SK-N-SH (cell line): Measurements from ENCODE around the gene AQP5. TPM values are rescaled to one million over a fixed set of nuclear protein-coding genes. Genes with fewer than 3 reads are reported as not detected.
A peak's percentile ranks its signal among the peaks of the same experiment; 100 is the strongest.

Experiments
- CTCF ChIA-PET: fragments of 300-600, 350-600 bp; formaldehyde crosslinking; extraction: SDS; loops from one replicate; lab custom pipeline; 2021; lab: Yijun Ruan, JAX
- POLR2A ChIA-PET: fragments of 350-600 bp; sonication (Branson Sonifier 250); formaldehyde crosslinking; extraction: SDS; loops from one replicate; lab custom pipeline; 2020; ENCODE audit warnings: antibody characterized with exemption, inconsistent platforms; lab: Yijun Ruan, JAX
- DNase-seq: peaks from one replicate; pipeline ENCODE4 v3.0.0; 2012
- H2AFZ ChIP-seq: fragments of 200-600 bp; sonication (generic); 2 replicates; pipeline ENCODE4 v1.8.1; 2016; ENCODE audit warnings: antibody characterized with exemption, mild to moderate bottlenecking, low read depth
- H3F3A ChIP-seq: fragments of 200-600 bp; sonication (generic); replicated peaks from 2 replicates; pipeline ENCODE3; 2016; ENCODE audit warnings: antibody characterized with exemption, mild to moderate bottlenecking; ENCODE audit not compliant: insufficient read depth
- H3K27ac ChIP-seq, 2 experiments: fragments of 200-500 bp in 1 of 2; fragments of 200-600 bp in 1 of 2; sonication (Bioruptor generic) in 1 of 2; sonication (generic), shearing (Covaris generic) in 1 of 2; 2 replicates each; pipeline versions ENCODE4 v1.5.1 to v1.6.1; 2014 to 2016; ENCODE audit warnings: low read depth in 2 of 2, inconsistent platforms in 1 of 2, low read length in 1 of 2, mild to moderate bottlenecking in 1 of 2, mixed read lengths in 1 of 2
- H3K27me3 ChIP-seq: fragments of 200-600 bp; sonication (generic), shearing (Covaris generic); 2 replicates; pipeline ENCODE4 v1.6.1; 2016; ENCODE audit warnings: mixed run types; ENCODE audit not compliant: insufficient read depth
- H3K36me3 ChIP-seq, 2 experiments: fragments of 200-500 bp in 1 of 2; fragments of 200-600 bp in 1 of 2; sonication (Bioruptor generic) in 1 of 2; sonication (generic) in 1 of 2; replicated peaks in 1 of 2; 2 replicates each; pipeline versions ENCODE3 to v1.5.1; 2014 to 2016; ENCODE audit warnings: low read length in 1 of 2, mild to moderate bottlenecking in 1 of 2; ENCODE audit not compliant: insufficient read depth in 2 of 2, control insufficient read depth in 1 of 2
- H3K4me1 ChIP-seq, 2 experiments: fragments of 200-500 bp in 1 of 2; fragments of 200-600 bp in 1 of 2; sonication (Bioruptor generic) in 1 of 2; sonication (generic), shearing (Covaris generic) in 1 of 2; 2 replicates each; pipeline versions ENCODE4 v1.5.1 to v1.6.1; 2014 to 2016; ENCODE audit warnings: low read depth in 1 of 2, low read length in 1 of 2, mixed run types in 1 of 2; ENCODE audit not compliant: insufficient read depth in 2 of 2, control insufficient read depth in 1 of 2
- H3K4me2 ChIP-seq: fragments of 200-600 bp; sonication (generic), shearing (Covaris generic); 2 replicates; pipeline ENCODE4 v1.6.1; 2017; ENCODE audit warnings: mixed run types
- H3K4me3 ChIP-seq, 2 experiments: fragments of 200-500 bp in 1 of 2; fragments of 200-600 bp in 1 of 2; sonication (Bioruptor generic) in 1 of 2; sonication (generic), shearing (Covaris generic) in 1 of 2; 2 replicates each; pipeline versions ENCODE4 v1.5.1 to v1.8.1; 2014 to 2016; ENCODE audit warnings: low read depth in 2 of 2, inconsistent platforms in 1 of 2, low read length in 1 of 2, mild to moderate bottlenecking in 1 of 2, mixed read lengths in 1 of 2, moderate library complexity in 1 of 2
- H3K79me2 ChIP-seq: fragments of 200-600 bp; sonication (generic); 2 replicates; pipeline ENCODE4 v1.8.1; 2017; ENCODE audit warnings: mild to moderate bottlenecking; ENCODE audit not compliant: insufficient read depth
- H3K9ac ChIP-seq: fragments of 200-600 bp; sonication (generic); 2 replicates; pipeline ENCODE4 v1.6.1; 2017; ENCODE audit warnings: mixed run types
- H3K9me2 ChIP-seq: fragments of 200-600 bp; sonication (generic); 2 replicates; pipeline ENCODE4 v1.6.1; 2017; ENCODE audit warnings: mixed run types
- H3K9me3 ChIP-seq: fragments of 200-600 bp; sonication (generic); 2 replicates; pipeline ENCODE4 v1.6.1; 2017; ENCODE audit warnings: mixed run types, mild to moderate bottlenecking, moderate library complexity
- H4K20me1 ChIP-seq: fragments of 200-600 bp; sonication (generic); 2 replicates; pipeline ENCODE4 v1.6.1; 2017; ENCODE audit warnings: mild to moderate bottlenecking, mixed run types; ENCODE audit not compliant: insufficient read depth
- CHD2 ChIP-seq: fragments of 150-350 bp; IDR thresholded peaks from 2 replicates; pipeline ENCODE4 v1.6.1; 2018; ENCODE audit warnings: low read length; ENCODE audit not compliant: partially characterized antibody
- EP300 ChIP-seq, 2 experiments: IDR thresholded peaks; 2 replicates each; pipeline versions ENCODE4 v1.4.0 to v1.6.1; 2012; ENCODE audit warnings: borderline replicate concordance in 1 of 2, low read depth in 1 of 2, low read length in 1 of 2
- FOXJ3 ChIP-seq: sonication (generic); formaldehyde crosslinking; IDR thresholded peaks from 2 replicates; pipeline ENCODE4 v1.5.1; 2020; ENCODE audit warnings: mild to moderate bottlenecking, missing genetic modification reagents
- GABPA ChIP-seq: IDR thresholded peaks from 2 replicates; pipeline ENCODE4 v1.4.0; 2012; ENCODE audit warnings: low read depth, mild to moderate bottlenecking
- GATA2 ChIP-seq: sonication (generic); formaldehyde crosslinking; IDR thresholded peaks from 2 replicates; pipeline ENCODE4 v1.5.0; 2020; ENCODE audit warnings: mild to moderate bottlenecking, missing genetic modification reagents
- MAX ChIP-seq: IDR thresholded peaks from 2 replicates; pipeline ENCODE4 v1.4.0; 2012; ENCODE audit warnings: low read depth
- MEF2A ChIP-seq: IDR thresholded peaks from 2 replicates; pipeline ENCODE4 v1.4.0; 2012; ENCODE audit warnings: low read depth, borderline replicate concordance
- MXI1 ChIP-seq: IDR thresholded peaks from 2 replicates; pipeline ENCODE4 v1.6.1; 2012; ENCODE audit warnings: mild to moderate bottlenecking, low read depth, low read length, improper control_type of control experiment
- NFIC ChIP-seq: IDR thresholded peaks from 2 replicates; pipeline ENCODE4 v1.4.0; 2012; ENCODE audit warnings: borderline replicate concordance
- NRF1 ChIP-seq: IDR thresholded peaks from 2 replicates; pipeline ENCODE4 v1.6.1; 2012; ENCODE audit warnings: low read depth, mild to moderate bottlenecking, low read length
- PBX3 ChIP-seq: IDR thresholded peaks from 2 replicates; pipeline ENCODE4; 2012
- RAD21 ChIP-seq: IDR thresholded peaks from 2 replicates; pipeline ENCODE4 v1.6.1; 2012; ENCODE audit warnings: mild to moderate bottlenecking, low read length
- RCOR1 ChIP-seq: fragments of 150-350 bp; IDR thresholded peaks from 2 replicates; pipeline ENCODE4 v1.6.1; 2017; ENCODE audit warnings: antibody characterized with exemption, low read length
- RFX5 ChIP-seq: IDR thresholded peaks from 2 replicates; pipeline ENCODE4 v1.6.1; 2012; ENCODE audit warnings: mild to moderate bottlenecking, improper control_type of control experiment, low read length
- RXRA ChIP-seq: IDR thresholded peaks from 2 replicates; pipeline ENCODE4 v1.4.0; 2012; ENCODE audit warnings: low read depth, mild to moderate bottlenecking, borderline replicate concordance
- SIN3A ChIP-seq: IDR thresholded peaks from 2 replicates; pipeline ENCODE4 v1.6.1; 2012; ENCODE audit warnings: low read depth, mild to moderate bottlenecking, low read length, moderate library complexity, borderline replicate concordance
- TCF12 ChIP-seq: IDR thresholded peaks from 2 replicates; pipeline ENCODE4 v1.4.0; 2012
- YY1 ChIP-seq: IDR thresholded peaks from 2 replicates; pipeline ENCODE4 v1.4.0; 2012; ENCODE audit warnings: low read depth, mild to moderate bottlenecking
- ZBTB33 ChIP-seq: IDR thresholded peaks from 2 replicates; pipeline ENCODE4 v1.4.0; 2012; ENCODE audit warnings: low read depth, borderline replicate concordance
- WGBS: methylation state at CpG from one replicate; pipeline ENCODE4 v1.1.6; 2017; ENCODE audit warnings: low lambda C conversion rate; 5-methylcytosine and 5-hydroxymethylcytosine counted together
- polyA plus RNA-seq, 3 experiments: library from polyadenylated mRNA; depleted of rRNA; stranded (reverse); fragments of >200 nt; gene quantifications; 2 replicates each; pipeline ENCODE4 v1.2.3, GENCODE V29; 2012

Gene AQP5
- polyA plus RNA-seq, 1 of the 3 experiments (the other 2 are of a cell fraction): 0.10 TPM

DNA sequence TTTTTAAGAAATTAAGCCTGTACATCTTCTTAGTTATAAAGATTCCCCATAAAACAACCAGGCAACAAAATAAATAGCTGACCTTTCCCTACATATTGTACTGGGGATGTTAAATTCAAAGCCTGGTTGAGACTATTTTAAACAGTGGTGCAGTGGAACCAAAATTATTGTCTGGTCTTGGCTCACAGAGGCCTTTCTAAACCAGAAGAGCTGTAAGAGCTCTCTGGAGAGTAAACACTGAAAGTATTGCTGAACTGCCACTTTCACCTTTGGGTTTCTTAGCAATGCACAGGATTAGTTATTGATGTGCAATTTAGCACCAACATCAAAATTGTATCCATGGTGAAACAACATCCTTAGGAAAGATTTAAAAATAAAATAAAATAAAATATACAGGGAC, 43.0 kb downstream of the AQP5 start:
- H3K4me3 ChIP-seq: no peak overlapping the region
- peaks cover 6 to 41% of the 10 kb centered on the region in 2 experiments; a peak in 2 of 4 replicates for H3K4me1 ChIP-seq
- no peak overlapping the region for H3K4me2 ChIP-seq
- H2AFZ ChIP-seq: no peak overlapping the region
- DNase-seq: no peak
- POLR2A ChIA-PET: interaction anchor here (1.1 to 2.4 kb wide), 2 partner anchors 18 to 21 kb away, joined by 5 to 8 read pairs; no protein-coding TSS in a partner anchor
- TF ChIP-seq CHD2 (no peak), EP300 (IDR thresholded peaks at IDR 0.05; ENCODE audit: borderline replicate concordance in 1 of 2, low read depth in 1 of 2, low read length in 1 of 2) (no peak), NFIC (no peak)
- CTCF ChIA-PET: interaction anchor here (1.0 to 7.4 kb wide), 13 partner anchors 14 to 138 kb away, joined by 3 to 44 read pairs (median 6); partner anchors contain the start of gene AQP6
- peaks cover 8% of the 10 kb centered on the region; the same call in 1 of the 2 replicates for H4K20me1 ChIP-seq
- H3K9me2 ChIP-seq: no peaks in the 10 kb centered on the region
- H3K79me2 ChIP-seq: peaks cover 75% of the 10 kb centered on the region
- H3K36me3 ChIP-seq: peaks cover 30 to 33% of the 10 kb centered on the region in 2 experiments
- H3K27me3 ChIP-seq: no peaks in the 10 kb centered on the region
- peak overlapping the region in 1 of 2 experiments; percentile 87; a peak in 3 of 4 replicates for H3K27ac ChIP-seq
- H3K9ac ChIP-seq: no peak overlapping the region
- no peaks in the 10 kb centered on the region for H3K9me3 ChIP-seq
- peaks cover 10% of the 10 kb centered on the region for H3F3A ChIP-seq

DNA sequence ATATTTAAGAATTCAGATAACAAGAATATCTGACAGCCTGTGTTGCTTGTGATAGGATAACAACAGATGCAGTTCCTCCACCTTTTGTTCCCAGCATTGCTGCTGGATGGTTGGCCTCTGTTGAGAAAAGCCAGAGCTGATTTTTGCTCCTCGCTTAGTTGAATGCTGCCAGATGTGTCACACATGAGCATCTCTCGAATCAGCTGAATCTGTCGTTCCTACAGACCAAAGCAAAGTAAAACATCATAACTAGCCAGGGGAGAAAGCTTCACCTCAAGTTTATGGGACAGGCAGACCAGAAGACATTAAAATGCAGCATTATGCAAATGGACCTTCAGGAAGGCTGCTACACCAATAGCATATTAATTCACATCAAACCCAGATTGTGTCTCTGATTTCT, 43.5 kb downstream of the AQP5 start:
- POLR2A ChIA-PET: interaction anchor here (0.8 to 2.4 kb wide), 3 partner anchors 19 to 21 kb away, joined by 3 to 8 read pairs (median 5); no protein-coding TSS in a partner anchor

More for the DNA sequence above, 43.5 kb downstream of the AQP5 start:
- CTCF ChIA-PET: interaction anchor here (1.0 to 7.4 kb wide), 12 partner anchors 14 to 138 kb away, joined by 3 to 44 read pairs (median 6); partner anchors contain the start of gene AQP6
- no peaks in the 10 kb centered on the region for H3K27me3 ChIP-seq
- peaks cover 30 to 33% of the 10 kb centered on the region in 2 experiments for H3K36me3 ChIP-seq
- peaks cover 6 to 41% of the 10 kb centered on the region in 2 experiments; a peak in 2 of 4 replicates for H3K4me1 ChIP-seq
- no peak overlapping the region for H3K9ac ChIP-seq
- TF ChIP-seq EP300 (IDR thresholded peaks at IDR 0.05; ENCODE audit: borderline replicate concordance in 1 of 2, low read depth in 1 of 2, low read length in 1 of 2) (peak in 1 of 2 experiments; percentile 80; a peak in 2 of 4 replicates), GABPA (no peak), ZBTB33 (no peak), MEF2A (no peak), TCF12 (peak; percentile 61), MAX (no peak), GATA2 (peak; percentile 63), RFX5 (no peak), YY1 (no peak), RCOR1 (peak; percentile 97), NRF1 (no peak), RXRA (no peak), MXI1 (peak; percentile 75), SIN3A (no peak), RAD21 (peak; percentile 30; the same call in 1 of the 2 replicates), FOXJ3 (CRISPR knock-in tag) (peak; percentile 67; the same call in 1 of the 2 replicates), PBX3 (no peak)
- no peak overlapping the region for H3K4me3 ChIP-seq
- no peak overlapping the region for H3K4me2 ChIP-seq
- H3K9me2 ChIP-seq: no peaks in the 10 kb centered on the region
- no peak overlapping the region for H2AFZ ChIP-seq
- peaks cover 10% of the 10 kb centered on the region for H3F3A ChIP-seq
- peaks cover 8% of the 10 kb centered on the region; the same call in 1 of the 2 replicates for H4K20me1 ChIP-seq
- 57% methylated on average over 3 of the region's 3 CpGs for WGBS
- no peaks in the 10 kb centered on the region for H3K9me3 ChIP-seq
- peaks cover 79% of the 10 kb centered on the region for H3K79me2 ChIP-seq
- peak; percentile 48 for DNase-seq
- H3K27ac ChIP-seq: peak overlapping the region in 1 of 2 experiments; percentile 87; a peak in 2 of 4 replicates
